Pons (tissue), 1 donor: ENCODE results near the gene RUNX2.

ENCODE experiments used
- DNase-seq: peaks from one replicate; pipeline ENCODE4 v3.0.0-alpha.2; 2016; ENCODE audit warnings: low spot score

The RUNX2 gene

DNA sequence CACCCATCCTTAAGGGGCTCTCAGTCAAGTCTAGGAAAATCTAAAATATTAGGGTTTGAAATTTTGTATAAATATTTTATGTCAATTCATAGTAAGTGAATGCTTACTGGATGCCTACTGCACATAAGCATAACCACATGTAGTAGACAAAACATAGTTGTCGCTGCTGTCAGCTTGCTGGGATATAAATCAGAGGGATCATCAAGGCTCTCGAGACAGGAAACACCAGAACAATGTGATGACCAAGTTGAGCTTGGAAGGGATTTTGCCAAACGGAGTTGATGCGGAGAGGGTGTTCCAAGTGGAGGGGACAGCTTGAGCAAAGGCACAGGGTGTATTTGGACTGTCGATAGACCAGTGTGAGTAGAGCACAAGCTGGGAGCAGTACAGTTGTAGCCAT lies 155.4 kb downstream of the RUNX2 start:
- no peak for DNase-seq

DNA sequence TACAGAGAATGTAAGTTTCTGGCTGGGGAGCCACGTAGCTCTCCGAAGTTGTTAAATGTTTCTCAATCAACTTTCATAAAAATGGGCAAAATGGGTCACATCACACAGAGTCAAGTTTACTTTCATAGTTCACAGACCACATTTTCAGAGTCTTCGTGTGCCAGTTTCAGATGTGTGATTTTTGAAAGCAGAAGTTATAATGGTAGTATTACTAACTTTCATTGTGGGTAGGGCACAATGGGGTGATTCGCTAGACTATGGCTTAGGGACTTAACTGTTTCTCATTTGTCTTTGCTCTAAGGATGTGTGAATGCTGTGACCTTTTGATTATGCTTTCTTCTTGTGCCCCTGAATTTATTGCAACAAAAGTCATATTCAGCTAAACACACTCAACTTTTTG lies 158.6 kb downstream of the RUNX2 start:
- DNase-seq, result no peak

DNA sequence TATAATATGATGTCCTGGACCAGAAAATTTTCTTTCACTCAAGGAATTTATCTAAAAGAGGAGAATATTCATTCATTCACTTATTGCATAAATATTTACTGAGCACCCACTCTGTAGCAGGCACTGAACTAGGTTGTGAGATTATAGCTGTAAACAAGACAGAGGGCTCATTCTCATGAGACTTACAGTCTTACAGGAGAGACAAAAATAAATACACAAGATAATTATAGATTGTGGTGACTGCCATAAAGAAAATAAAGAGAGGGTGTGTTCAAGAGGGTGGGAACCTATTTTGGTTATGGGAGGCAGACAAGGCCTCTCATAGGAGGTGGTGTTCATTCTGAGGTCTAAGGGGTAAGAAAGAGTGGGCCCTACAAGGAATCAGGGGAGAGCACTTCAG lies 159.5 kb downstream of the RUNX2 start:
- DNase-seq, result no peak

DNA sequence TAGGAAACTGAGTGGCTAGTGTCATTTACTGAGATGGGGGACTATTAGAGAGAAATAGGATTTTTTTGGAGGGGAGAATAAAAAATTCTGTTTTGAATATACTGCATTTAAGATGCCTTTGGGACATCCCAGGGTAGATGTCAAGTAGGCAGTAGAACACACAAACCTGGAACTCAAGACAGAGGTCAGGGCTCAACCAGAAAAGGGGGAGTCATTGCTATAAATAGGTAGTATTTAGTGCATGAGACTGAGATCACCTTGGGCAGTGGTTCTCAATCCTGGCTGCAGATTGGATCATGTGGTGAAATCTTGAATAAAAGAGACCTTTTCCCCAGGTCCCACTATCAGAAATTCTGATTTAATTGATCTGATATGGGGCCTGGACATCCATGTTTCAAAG lies 160.1 kb downstream of the RUNX2 start:
- no peak for DNase-seq

DNA sequence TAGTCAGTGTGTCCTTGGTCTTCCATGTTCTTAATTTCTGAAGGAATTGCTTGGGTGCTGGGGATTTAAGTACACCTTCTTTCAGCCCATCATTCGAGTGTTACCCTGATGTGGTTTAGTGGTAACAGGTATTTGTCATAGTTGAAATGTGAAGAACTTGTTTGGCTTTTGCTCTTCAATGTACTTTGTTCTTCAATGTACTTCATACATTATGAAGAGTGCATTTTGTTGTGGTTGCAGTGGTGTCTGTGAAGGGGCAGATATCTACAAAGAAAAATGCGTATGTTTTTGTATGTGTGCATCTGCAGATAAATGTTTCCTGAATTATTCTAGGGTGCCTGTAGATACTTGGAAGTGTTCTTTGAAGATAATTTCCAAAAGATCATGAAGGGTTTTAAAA lies 160.8 kb downstream of the RUNX2 start:
- DNase-seq, result no peak

DNA sequence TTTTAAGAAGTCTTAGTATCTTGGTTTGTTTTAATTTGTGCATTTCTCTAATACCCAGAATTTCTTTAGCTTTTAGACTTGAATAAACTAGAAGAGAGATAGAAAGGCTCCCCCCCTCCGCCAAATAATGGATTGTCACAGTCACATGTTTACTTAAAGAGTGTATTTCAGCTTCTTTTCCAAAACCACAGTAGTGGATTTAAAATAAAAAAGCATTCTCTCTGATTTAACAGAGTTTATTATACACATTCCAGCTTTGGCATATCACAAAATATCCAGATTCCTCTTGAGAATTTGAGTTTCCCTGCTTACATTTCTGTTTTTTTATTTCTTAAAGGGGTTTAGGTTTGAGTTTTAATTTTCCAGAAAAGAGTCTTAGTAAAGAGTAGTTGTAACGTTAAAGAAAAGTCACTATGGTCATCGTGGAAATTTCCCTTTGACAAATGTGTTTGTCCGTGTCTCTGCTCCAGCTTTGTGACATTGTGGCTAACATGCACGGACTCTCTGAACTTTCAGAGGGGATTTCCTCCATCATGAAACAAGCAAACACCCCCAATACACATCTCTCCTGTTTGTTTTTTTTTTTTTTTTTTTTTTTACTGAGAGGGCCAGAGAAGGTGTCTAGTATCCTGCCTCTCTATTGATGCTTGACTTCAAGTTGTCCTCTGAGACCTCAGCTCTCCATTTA lies 163.1 kb downstream of the RUNX2 start:
- DNase-seq, result no peak

DNA sequence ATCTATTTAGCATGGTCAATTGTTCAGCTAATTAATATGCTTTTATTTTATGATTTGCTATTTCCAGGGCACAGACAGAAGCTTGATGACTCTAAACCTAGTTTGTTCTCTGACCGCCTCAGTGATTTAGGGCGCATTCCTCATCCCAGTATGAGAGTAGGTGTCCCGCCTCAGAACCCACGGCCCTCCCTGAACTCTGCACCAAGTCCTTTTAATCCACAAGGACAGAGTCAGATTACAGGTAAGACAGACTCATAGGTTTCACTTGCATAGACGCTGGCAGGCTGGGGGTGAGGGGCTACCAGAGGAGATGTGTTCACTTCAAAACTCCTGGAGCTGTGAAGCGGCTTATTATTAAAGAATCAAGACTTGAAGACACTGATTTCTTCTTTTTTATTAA lies 163.7 kb downstream of the RUNX2 start:
- DNase-seq, result no peak

DNA sequence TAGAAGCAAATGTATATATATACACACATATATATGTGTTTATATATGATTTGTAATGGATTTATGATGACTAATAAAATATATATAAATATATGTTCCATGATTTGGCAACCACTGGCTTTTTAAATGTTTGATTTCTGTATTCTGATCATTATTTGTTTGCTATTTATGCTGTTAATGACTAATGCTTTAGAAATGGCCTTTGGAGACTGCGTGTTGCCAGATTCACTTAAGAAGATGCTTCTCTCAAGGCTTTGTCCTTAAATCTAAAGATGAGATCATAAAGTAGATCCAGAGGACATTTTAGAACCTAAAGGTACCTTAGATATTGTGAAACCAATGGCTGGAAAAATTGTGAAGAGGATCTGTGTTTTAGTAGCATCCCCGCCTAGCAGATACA lies 165.6 kb downstream of the RUNX2 start:
- DNase-seq, result no peak

DNA sequence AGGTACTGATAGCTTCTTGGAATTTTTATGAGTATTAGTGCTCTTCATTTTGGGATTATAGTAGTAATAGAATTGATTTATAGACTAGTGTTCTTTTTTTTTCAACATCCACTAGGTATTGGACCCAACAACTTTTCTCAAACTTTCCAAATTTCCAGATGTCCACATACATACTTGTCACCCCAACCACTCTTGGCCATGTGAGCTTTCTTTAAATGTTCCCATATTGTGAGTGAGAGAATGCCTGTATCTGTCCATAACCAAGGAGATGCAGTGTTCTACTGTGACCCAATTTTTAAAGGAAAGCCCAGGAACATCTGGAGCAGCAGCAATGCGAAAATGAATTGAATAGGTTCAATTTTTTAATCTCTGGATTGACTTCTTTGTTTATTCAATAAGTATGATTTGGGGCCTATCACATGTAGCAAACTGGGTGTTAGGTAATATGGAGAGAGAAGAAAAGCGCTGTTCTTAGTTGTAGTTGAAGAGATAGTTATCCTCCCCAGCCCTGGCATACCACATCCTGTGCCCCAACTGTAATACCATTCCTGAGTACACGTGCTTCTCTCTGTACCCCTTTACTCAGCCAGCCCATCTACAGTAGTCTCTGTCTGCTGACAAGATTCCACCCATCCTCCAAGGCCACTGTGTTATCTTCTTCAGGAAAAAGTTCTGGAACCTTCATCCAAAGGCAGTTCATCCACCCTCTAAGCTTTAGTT lies 166.4 kb downstream of the RUNX2 start:
- no peak for DNase-seq

DNA sequence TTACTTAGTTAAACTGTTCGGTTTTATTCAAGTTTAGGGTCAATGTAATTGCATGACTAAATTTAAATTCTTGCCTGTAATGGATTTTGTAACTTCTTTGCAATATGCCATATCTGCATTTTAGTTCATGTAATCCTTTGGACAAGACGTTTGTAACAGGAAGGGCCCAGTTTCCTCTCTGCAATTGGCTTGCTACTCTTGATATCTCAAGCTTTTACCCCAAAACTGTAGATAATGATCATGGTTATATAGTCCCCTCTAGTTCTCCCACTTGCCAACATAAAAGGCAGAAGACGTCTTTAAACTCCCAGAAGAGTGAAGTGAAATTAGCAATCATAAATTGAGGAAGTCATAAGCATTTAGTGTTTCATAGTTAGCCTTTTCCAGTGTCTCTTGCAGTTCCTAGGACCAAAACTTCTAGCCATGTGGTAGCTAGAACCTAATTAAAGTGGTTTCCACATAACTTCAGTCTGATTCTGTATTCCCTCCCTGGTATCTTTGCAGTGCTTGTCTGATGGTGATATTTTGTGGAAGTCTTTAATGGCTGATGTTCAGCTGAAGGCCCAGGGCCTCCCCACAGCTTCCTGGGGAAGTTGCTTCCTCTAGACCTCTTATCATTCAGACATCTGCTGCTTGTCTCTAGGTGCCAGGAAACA lies 167.4 kb downstream of the RUNX2 start:
- DNase-seq, result peak; percentile 54

DNA sequence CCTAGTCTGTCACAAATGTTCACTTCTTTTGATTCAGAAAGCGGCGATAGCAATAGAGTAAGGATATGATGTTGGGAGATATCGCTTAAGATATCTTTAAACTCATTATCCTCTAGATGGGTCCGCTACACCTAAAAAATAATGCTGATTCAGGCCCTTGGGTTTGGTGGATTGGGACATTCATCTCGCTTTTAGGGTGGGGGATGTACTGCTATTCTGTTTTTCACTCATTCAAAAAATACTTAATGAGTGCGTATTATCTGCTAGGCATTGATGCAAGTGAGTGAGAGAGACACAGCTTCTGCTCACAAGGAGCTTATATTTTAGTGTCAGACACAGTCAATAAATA lies 167.9 kb downstream of the RUNX2 start:
- no peak for DNase-seq

DNA sequence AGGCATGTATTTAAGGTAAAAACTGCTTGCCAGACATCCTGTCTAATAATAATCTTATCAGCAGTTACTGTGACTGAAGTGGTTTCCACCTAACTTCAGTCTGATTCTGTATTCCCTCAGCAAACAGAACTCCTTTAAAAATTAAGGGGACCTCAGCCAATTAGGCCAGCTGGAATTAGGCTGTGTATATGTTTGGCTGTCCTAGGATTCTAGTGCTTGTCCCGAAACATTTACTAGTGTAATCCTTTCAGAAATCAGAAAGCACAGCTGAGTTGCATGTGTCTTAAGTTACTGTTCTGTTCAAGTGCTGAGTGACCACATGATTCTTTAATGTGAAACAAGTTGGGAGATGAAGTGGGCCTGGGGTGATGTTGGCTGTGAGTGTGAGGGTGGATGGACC lies 170.5 kb downstream of the RUNX2 start:
- DNase-seq, result no peak

DNA sequence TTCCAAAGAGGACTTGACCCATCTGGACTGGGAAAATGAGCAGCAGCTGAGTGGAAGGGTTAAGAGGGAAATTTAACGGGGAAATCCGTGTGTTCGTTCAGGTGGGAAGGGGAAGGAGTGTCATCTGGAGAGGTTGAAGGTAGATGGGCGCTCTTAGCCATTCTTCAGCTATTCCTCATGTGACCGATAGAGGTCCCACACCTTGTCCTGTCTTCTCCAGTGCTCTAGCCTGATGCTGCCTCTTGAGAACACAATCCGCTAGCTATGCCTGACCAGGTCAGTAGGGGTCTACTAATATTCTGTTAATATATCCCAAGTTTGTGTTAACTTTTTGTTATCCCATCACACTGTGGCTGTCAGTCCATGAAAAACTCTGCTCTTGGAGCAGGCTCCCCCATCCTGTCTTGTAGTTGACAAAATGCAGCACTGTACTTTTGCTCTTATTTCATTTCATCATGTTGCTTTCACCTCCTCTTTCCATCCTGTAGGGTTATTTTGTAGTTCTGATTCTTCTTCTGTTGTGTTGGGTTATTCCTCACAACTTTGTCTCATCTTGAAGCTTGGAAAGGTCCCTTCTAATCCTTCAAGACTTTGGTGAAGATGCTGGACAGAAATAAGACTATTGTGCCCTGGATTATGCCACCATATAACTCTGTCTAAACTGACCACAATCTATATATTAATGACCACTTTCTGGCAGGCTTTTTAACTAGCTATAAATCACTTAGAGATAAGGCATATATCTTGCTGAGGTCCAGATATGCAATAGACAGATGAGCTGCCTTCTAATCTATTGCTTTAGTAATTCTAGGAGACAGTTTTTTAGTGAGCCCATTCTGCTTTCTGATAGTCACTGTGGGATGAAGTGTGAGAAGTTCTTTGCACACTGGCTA lies 173.0 kb downstream of the RUNX2 start:
- no peak for DNase-seq

DNA sequence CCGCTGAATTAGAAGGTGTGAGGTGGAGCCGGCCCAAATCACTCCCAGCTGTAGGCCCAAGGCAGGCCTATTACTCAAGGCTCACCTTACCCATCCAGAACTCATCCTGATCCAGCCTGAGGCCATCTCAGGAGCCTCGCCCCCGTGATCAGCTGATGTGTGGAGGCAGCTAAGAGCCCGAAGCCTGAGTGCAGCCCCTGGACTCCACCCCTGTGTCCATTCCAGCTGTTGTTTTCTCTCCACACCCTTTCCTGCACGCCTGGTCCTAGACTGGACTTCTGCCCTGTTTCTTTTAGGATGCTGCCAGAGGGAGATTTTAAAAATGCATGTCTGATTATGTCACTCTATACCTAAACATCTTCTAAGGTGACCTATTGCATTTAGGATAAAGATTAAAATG lies 174.3 kb downstream of the RUNX2 start:
- DNase-seq, result no peak

DNA sequence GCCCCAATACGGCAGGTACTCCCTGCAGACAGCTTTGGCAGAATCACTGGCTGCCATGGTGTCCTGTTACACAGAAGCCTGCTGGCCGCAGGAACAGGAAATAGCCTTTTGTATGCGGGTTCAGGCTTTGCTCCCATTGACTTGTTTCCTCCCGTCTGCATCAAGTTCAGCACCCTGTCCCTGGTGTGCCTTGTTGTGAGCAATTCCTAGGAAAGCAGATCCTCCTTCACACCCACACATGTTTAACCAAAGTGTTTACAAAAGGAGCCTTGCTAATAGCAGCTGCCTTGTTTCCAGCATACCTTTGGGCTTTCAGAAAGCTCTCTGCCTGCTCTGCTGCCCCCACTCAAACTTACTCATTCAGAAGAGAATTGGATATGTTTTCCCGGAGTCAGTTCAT lies 176.8 kb downstream of the RUNX2 start:
- DNase-seq, result no peak

DNA sequence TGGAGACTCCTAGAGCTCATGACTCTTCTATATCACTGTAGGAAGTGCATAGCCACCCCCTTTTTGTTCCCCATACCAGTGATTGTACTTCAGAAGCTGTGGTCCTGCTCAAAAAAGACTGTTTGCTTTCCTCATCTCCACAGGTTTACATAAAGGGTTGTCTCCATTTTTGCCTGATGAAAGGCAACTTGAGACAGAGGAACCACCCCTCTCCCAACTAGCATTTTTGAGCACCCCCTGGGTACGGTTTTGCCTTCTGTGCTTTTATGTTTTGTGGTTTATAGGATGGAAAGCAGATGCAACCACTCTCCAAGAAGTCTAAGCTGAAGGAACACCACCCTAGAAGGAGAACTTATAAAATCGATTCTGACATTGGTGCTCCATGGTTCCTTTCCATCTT lies 177.3 kb downstream of the RUNX2 start:
- DNase-seq, result no peak

DNA sequence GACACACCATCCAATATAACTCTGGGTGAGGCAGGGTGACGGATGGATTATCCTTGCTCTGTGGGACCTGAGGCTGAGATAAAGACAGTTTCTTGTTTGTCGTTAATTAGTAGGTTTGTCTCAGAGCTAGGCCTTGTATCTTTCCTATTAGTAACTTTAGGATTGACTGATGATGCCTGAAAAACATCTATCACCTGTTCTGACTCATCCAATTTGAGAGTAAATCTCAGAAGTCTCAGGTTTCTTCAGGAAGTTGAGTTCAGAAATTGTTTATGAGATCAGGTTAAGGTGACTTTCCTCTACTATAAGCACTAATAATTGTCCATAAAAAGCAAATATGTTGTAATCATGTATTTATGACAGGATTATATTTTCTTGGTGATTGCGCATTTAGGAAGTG lies 179.1 kb downstream of the RUNX2 start:
- DNase-seq, result no peak

DNA sequence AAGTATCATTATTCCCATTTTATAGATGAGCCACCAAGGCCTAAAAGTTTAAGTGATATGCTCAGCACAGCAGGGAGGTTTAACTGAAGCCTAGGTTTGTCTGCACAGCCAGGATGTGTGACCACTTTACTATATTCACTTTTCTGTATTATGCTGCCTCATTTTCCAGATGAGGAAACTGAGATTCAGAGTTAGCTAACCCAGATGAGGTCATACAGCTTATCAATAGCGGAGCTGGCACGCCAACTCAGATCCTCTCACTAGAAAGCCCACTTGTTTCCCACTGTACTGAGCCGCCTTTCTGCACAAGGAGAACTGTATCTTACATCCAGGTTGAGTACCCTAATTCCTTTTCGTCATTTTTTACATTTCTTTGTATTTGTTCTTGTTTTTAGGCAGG lies 181.3 kb downstream of the RUNX2 start:
- no peak for DNase-seq

DNA sequence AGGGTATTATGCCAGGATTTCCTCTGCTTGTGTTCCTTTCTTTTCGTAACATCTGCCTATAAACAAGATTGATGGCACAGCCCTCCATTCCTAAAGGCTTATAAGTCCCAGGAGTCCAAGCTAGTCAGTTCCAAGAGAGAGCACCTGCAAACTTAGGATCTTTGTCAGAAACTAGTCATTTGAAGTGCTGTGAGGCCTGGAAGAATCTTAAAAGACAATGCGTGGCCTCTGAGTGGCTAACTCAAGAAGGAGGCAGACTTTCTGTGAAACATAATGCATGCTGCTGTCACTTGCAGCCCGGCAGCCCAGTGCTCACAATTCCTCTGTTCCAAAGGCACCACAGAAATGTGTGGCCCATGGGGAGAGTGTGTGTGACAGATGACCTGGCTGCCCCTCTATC lies 184.6 kb downstream of the RUNX2 start:
- DNase-seq, result no peak

DNA sequence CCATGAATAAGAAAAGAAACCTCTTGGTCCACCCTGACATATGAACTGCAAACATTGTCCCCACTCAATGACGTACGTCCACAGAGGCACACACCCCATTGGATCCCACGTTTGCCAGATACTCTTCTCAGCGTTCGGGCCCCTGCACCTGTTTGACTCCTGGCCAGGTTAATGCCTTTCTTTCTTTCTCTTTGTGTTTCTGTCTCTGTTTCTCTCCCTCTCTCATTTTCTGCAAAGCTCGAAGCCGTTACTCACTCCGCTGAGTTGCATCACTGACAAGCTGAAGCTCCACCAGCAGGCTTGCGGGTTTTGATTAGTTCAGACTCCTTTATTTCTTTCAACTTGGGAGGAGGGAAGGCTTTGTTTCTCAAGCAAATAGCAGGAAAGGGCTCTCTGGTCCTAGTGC lies 185.1 kb downstream of the RUNX2 start:
- no peak for DNase-seq

DNA sequence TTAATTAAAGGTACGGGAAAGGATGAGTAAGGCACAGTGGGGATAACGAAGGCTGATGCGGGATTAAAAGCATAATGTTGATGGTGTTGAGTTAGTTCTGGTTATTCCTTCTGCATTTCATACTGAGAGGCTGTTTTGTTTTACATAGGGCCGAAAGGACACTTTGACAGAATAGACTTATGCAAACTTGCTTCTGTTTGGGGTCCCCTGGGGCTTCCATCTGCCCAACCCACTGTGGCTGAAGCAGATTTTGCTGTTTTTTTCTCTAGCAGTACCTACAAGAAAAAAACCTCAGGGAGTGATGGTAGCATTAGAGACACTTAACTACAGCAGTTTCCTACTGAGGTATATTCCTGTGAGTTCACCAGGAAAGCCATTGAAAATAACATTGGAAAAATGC lies 185.7 kb downstream of the RUNX2 start:
- DNase-seq, result no peak

DNA sequence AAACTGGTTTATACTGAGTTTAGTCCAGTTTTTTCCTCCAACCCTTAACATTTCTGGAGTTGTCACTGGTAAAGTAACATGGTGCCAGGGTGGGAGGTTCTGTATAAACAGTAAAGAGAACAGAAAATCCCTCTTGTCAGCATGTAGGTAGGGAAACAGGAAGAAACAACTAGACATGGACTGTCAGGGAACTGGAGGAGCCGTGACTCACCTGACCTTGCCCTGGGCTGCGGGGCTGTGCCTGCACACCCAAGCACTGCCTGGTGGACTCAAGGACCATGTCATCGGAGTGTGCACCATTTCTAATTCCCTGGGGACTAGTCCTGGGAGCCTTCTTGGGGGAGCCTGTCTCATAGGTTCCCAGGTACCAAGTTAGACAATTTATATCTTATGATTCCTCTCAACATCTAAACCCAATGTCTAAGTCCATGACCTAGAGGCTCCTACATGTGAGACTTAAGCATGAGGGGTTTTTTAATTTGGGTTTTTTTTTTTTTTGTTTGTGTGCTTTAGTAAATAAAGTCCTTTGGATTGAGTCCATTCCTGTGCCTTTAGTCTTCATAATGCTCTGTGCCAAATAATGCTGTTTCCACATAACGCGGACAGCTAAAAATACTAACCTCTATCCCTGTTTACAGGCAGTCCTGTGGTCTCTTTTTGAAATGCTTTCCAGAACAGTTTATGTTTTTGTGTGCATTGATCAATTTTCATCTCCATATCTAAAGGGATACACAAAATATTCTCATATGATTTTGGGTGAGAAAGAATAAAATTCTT lies 186.5 kb downstream of the RUNX2 start:
- no peak for DNase-seq
